ENCODE measurements around the gene NOB1.
"Not testable (repeated sequence)": the region's sequence is repeated elsewhere in the genome, so short reads cannot be mapped to it uniquely, and the experiment has no call there.

The NOB1 gene

DNA sequence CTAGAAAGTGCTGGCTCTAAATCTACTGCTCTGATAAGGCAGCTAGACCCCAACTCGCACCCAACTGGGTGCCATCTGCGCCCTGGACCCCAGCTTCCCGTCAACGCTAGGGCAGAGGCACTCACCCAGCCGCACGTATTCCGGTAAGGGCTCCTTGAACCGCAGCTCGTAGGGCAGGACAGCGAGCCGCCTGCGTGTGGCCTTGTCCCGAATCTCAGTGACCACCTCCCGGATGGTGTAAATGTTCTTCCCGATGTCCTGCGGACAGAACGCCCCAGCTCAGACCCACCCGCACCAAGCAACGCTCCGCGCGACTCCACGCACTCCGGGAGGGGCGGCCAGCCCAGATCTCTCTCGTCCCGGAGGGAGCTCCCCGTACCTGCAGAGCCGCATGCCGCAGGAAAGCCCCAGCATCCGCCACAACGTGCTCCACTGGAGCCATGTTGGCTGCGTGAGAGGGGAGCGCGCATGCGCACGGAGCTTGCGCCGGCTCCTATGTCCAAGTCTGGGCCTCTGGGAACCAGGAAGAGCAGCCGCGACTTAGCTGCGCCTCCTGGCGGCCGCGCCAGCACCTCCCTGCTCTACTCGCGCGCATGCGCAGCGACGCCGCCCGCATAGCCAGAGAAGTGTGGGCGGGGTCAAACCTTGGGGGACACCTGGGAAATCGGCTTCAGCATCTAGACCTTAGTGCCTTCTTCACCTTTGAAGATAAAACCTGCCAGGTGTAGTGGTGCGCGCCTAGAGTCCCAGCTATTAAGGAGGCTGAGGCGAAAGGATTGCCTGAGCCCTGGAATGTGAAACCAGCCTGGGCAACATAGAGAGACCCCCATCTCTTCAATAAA lies at the start of gene NOB1:
NOB1 (minus strand) TSS at position 458 of the 842 bp plus-strand sequence; CDS start at position 442, 16 bp downstream.
- peak; percentile 98 for DNase-seq

GRCh38 chr16:69804297-69804696 lies 49.6 kb upstream of the NOB1 start:
- DNase-seq: no peak

GRCh38 chr16:69799611-69800031 lies 44.9 kb upstream of the NOB1 start:
- DNase-seq: no peak

DNA sequence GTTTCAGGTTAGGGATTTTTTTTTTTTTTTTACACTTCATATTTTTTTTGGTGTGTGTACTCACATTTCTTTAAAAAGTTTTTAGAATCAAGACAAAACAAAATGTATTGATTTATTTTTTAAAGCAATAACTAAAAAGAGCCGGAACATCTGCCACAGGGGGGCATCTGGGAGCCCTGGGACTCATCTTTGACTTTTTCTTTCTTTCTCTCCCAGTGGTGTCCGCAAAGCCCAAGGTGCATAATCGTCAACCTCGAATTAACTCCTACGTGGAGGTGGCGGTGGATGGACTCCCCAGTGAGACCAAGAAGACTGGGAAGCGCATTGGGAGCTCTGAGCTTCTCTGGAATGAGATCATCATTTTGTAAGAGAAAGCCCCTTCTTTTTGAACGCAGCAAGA lies 43.7 kb upstream of the NOB1 start:
- DNase-seq: no peak

GRCh38 chr16:69796285-69797118 lies 41.8 kb upstream of the NOB1 start:
- peak; percentile 76 for DNase-seq

GRCh38 chr16:69794486-69794885 lies 39.8 kb upstream of the NOB1 start:
- no peak for DNase-seq

- DNase-seq: peak; percentile 67
Measured at GRCh38 chr16:69793526-69793925, 38.8 kb upstream of the NOB1 start.

- DNase-seq: not testable (repeated sequence)
Measured at GRCh38 chr16:69791391-69791847, 36.7 kb upstream of the NOB1 start.

GRCh38 chr16:69787883-69788282 lies 33.2 kb upstream of the NOB1 start:
- no peak for DNase-seq

- DNase-seq: no peak
Measured at GRCh38 chr16:69784586-69784985, 29.9 kb upstream of the NOB1 start.

DNA sequence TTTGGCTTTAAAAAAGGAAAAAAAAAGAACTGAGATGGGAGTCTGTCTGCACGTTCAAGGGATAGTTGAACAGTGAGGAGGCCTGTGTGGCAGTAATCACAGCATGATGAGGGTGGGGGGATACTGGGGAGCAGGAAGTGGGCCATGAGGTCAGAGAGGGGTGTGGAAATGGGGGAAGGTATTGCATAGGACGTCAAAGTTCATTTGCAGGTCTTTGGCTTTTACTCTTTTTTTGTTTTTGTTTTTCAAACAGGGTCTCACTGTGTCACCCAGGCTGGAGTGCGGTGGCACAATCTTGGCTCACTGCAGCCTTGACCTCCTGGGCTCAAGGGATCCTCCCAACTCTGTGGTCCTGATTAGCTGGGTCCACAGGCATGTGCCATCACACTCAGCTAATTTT lies 26.4 kb upstream of the NOB1 start:
- DNase-seq: no peak

- DNase-seq: no peak
Measured at GRCh38 chr16:69779724-69780123, 25.0 kb upstream of the NOB1 start.

DNA sequence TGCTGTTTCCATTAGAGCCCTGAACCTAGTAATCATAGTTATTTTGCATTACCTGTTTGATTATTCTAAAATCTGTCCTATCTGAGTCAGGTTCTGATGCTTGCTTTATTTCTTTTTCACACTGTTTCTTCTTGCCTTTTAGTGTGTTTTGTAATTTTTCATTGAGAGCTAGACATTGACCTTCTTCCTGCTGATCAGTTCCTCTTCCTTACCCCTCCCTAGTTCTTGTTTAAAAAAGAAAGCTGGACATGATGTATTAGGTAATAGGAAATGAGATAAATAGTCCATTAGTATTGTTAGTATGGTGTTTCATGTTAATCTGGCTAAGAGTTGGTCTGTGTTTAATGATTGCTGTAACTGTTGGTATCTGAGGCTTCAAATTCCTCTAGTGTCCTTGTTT lies 20.8 kb upstream of the NOB1 start:
- DNase-seq: no peak

GRCh38 chr16:69773260-69773947 lies 18.7 kb upstream of the NOB1 start:
- no peak for DNase-seq

DNA sequence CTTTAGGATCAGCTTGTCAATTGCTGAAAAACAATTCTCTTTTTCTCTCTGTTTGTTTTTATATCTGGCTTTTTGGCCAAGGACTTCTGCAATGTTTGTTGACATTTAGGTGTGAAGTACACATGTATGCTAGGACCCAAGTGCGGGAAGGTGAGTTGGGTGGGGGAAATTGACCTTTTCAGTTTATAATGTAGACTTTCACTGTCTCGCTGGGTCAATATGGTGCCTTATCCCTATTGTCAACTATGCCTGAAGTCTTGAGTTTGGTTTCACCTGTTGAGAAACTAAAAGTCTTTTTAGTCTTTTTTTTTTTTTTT lies 16.9 kb upstream of the NOB1 start:
- no peak for DNase-seq

GRCh38 chr16:69769404-69769803 lies 14.7 kb upstream of the NOB1 start:
- no peak for DNase-seq

GRCh38 chr16:69768666-69769065 lies 13.9 kb upstream of the NOB1 start:
- no peak for DNase-seq

DNA sequence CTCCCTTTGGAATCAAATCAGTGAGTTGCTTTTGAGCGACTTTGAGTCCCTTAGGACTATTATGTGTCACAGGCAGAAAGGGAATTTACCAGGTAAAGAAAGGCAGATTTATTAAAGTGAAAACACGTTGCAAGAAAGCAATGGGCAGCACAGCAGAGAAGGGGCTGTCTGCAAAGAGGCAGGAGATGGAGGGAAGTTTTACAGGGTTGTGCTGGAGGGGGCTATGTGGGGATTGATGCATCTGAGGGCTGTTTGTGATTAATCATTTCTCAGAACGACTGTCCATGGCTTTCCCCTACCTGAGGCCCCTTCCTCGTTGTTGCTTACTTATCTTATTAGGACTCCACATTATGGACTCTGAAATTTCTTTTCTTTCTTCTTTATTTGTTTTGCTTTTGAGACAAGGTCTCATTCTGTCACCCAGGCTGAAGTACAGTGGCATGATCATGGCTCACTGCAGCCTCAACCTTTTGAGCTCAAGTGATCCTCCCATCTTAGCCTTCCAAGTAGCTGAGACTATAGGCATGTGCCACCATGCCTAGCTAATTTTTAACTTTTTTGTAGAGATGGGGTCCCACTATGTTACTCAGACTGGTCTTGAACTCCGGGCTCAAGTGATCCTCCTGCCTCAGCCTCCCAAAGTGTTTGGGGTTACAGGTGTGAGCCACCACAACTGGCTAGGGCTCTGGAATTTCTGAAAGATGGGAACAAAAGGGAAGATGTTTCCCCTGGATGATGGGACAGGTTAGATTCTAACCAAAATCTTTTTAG lies 12.9 kb upstream of the NOB1 start:
- DNase-seq: no peak

DNA sequence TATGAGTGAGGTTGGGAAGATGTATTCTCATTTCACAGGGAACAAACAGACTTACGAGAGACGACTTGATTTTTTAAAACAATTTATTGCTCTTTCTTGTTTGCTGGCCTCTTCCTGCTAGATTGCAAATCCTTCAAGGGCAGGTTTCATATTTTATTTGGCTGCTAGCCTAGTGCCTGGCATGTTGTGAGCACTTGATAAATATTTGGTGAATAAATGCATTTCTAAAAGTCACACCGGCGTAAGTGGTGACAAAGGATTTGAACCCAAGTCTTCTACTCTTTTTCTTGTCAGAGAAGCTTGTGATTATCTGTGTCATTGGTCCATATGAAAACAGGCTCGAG lies 8.8 kb upstream of the NOB1 start:
- DNase-seq: no peak

DNA sequence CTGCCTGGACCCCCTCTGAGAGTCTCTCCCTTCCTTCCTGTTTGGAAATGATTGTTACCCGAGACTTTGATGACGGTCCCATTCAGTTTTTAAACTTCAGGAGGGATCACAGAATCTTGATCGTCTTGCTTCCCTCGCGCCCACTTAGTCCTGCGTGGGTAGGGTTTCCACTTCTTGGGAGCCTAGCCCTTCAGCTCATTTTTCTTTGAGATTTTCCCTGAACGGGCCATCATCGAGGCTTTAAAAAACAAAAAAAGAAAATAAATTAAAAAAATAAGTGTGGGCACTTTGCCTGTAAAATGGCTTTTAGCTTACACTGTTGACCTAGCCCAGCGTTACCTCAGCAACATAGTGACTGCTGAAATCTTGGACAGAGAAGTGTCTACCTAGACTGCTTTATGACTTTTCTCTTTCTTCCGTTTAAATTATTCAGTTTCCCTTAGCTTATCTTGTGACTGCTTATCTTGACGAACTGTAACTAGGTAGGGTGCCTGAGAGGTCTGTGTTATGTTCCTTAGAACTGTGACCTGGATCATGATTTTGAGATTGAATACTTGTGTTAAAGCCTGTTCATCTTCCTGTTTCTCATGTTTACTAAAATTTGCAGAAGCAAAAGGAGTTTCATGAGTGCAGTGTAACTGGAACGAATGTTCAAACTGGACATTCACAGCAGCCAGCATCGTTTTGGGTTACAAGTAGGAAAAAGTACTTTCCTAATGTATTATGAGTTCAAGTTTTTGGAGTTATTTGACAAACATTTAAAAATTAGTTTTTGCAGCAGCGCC lies 8.3 kb upstream of the NOB1 start:
- DNase-seq: peak; percentile 70

- DNase-seq: peak; percentile 92
Measured at GRCh38 chr16:69761983-69762813, 7.5 kb upstream of the NOB1 start, which contains the start of gene WWP2. Gene WWP2, plus strand, starts transcription at chr16:69762332. Its CDS starts 24,679 bp downstream, at chr16:69787011.

Data from hematopoietic multipotent progenitor cell treated with erythropoietin and hydrocortisone succinate and interleukin-3 and kit ligand, for 4 days (in vitro differentiated cells).